CD4-positive, alpha-beta T cell treated with Interleukin-4 for 4 hours (primary cell): ENCODE measurements around the gene DPYSL3.
"Not testable (repeated sequence)": the region's sequence is repeated elsewhere in the genome, so short reads cannot be mapped to it uniquely, and the experiment has no call there.

Experiments used
- DNase-seq: peaks from one replicate; pipeline ENCODE4 v3.0.0-alpha.2; 2020

The DPYSL3 gene

DNA sequence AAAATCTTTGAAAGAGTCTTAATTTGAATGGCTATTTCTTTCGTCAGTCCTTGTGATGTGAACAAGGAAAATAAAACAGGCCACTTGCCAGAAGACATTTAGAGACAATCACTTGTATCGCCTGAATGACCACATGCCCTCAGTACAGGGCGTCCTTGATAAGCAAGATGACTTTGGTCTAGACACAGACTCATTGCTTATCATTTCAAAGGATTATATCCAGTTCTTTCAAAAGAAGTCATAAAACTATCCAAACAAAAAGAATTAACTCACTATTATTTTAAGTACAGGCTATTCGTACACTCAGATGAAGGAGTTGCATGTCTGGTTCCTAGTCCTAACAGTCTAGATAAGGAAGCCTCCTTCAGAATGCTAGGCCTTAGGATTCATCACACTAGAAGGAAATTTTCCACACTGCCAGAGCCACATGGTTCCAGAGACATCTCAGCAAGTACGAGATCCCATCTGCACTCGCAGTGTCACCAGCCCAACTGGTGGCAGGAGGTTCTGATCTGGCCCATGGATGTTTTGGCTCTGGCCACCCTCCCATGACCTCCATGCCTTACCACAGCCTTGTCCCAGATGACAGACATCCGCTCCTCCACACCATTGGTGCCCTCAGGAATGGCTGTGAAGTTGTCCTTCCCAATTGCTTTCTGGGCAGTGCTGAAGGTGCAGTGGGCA is 109.6 kb downstream of the DPYSL3 start:
- no peak for DNase-seq

DNA sequence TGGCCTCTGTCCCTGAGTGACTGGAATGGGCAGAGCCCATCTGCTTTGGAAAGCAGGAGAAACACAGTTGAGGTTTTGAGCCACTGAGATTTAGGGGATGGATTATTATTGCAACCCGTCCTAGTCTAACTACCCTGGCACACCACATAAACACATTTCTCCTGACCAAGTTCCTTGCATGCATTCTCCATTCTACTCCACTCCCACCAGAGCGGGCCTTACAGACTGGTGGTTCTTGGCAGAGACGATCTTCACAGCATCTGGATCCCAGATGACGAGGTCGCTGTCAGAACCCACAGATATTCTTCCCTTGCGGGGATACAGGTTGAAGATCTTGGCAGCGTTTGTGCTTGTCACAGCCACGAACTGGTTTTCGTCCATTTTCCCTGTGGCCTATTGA is 111.0 kb downstream of the DPYSL3 start:
- no peak for DNase-seq

DNA sequence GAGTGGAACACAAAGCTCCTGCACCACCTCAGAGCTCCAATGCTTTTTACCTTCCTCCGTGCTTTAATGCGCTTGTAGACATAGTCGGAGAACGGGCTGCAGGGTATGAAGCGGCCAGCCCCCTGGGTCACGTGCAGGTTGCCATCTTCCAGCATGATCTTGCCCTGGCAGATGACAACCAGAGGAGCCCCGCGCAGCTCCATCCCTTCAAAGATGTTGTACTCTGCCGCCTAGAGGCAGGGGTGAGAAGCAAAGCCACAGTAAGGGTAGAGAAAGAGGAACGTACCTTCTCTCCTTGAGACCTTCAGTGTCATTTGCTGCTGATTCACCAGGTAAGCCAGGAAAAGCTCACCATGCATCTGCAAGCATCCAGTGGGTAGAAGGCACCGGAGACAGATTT is 112.3 kb downstream of the DPYSL3 start:
- no peak for DNase-seq

- no peak for DNase-seq
Measured at GRCh38 chr5:147396070-147396823, 113.6 kb downstream of the DPYSL3 start.

- no peak for DNase-seq
Measured at GRCh38 chr5:147393874-147394672, 115.8 kb downstream of the DPYSL3 start.

- DNase-seq, result no peak
Measured at GRCh38 chr5:147391781-147392180, 118.1 kb downstream of the DPYSL3 start.

- DNase-seq, result no peak
Measured at GRCh38 chr5:147390654-147391225, 119.1 kb downstream of the DPYSL3 start.

- no peak for DNase-seq
Measured at GRCh38 chr5:147388184-147389108, 121.4 kb downstream of the DPYSL3 start.

DNA sequence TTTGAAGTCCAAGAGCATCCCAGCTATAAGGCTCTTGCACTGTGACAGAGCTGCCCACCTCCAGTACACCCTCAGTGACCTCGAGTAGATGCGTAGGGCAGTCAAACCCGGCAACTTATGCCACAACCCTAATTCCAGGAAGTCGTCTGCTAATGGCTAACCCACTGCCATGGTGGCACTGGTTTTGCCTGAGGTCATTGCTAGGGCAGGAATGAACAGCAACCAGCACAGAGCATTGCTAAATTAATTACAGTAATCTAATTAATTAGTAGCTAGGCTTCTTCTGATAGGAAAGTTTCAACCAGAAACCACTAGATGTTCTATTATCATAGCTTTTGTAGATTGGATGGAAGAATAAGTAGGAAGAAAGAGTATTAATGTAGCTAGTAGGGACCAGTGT is 122.8 kb downstream of the DPYSL3 start:
- no peak for DNase-seq

- DNase-seq, result no peak
Measured at GRCh38 chr5:147384346-147385193, 125.3 kb downstream of the DPYSL3 start.

DNA sequence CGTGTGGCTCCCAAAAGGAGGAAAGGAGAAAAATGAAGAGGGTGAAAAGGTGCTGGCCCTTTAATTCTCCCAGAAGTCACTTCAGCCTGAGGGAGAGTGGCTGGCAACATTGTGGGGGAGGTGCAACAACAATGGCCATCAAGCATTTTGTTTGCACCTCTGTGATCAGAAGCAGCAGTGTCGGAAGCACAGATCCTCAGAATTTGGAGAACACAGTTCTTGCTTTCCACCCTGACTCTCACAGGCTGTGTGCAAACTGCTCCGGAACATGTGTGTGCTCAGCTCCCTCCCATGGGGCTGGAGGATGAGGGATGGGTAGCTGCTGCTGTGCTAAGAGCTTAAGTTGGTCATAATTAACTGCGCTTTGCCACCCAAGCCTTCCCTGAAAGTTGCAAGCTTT is 127.1 kb downstream of the DPYSL3 start:
- DNase-seq, result no peak

DNA sequence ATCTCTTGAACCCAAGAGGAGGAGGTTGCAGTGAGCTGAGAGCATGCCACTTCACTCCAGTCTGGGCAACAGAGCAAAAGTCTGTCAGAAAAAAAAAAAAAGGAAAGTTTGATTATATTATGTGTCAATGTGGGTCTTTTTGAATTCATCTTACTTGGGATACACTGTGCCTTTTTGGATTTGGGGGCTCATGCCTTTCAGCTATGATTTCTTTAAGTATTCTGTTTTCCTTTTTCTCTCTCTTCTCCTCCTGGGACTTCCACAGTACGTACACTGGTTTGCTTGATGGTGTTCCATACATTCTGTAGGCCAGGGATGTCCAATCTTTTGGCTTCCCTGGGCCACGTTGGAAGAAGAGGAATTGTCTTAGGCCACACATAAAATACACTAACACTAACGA is 128.3 kb downstream of the DPYSL3 start:
- no peak for DNase-seq

DNA sequence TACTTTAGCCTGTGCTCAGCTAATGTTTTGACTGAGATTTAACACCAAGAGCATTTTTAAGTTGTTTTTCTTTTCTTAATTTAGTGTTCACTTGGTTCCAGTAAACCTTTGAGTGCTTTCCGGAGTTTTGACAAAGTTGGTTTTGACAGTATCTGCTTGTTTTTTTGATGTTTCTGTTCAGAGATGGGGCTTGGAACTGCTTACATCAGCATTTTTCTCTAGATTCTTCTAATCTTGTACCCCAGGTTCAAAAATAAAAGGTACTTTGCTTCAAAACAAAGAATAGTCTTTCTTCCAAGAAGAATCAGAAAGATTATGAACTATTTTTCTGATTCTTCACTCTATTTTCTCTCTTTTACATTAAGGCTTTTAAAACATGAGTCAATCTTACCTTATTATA is 132.2 kb downstream of the DPYSL3 start:
- DNase-seq, result no peak

DNA sequence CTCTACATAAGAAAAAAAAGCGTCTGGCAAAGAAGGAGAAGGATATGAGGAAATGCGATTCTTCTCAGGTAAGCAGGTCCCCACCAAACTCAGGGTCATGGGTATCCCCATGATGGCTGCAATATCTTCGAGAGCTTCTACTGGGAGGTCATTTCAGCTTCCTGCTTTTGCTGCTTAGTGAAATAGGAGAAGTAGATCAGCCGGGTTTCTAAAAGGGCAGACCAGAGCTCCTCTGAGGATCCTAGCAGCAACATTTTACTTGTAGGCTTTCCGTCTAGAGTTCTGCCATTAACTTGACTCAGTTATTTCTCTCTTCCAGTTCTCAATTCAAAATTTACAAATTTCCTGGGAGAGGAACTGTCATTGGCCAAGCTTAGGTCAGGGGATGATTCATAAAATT is 134.7 kb downstream of the DPYSL3 start:
- no peak for DNase-seq

- no peak for DNase-seq
Measured at GRCh38 chr5:147373328-147373727, 136.5 kb downstream of the DPYSL3 start.

DNA sequence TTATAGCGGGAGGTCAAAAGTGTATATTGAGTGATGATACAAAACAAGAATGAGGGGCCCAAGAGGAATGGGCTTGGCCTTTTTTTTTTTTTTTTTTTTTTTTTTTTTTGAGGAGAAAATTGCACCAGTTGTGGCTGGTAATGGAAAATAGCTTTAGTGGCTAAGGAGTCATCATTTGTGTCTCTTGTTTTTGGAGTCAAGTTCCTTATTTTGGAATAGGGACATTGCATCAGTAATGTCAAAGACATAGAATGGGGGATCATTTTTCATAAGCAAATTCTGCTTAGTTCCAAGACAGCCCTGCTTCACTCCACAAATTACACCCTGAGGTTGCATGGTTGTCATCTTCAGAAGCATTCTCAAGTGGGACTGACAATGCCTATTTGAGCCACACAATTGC is 137.7 kb downstream of the DPYSL3 start:
- DNase-seq, result no peak

- DNase-seq, result no peak
Measured at GRCh38 chr5:147371290-147371689, 138.6 kb downstream of the DPYSL3 start.

- no peak for DNase-seq
Measured at GRCh38 chr5:147369742-147370374, 140.0 kb downstream of the DPYSL3 start.

DNA sequence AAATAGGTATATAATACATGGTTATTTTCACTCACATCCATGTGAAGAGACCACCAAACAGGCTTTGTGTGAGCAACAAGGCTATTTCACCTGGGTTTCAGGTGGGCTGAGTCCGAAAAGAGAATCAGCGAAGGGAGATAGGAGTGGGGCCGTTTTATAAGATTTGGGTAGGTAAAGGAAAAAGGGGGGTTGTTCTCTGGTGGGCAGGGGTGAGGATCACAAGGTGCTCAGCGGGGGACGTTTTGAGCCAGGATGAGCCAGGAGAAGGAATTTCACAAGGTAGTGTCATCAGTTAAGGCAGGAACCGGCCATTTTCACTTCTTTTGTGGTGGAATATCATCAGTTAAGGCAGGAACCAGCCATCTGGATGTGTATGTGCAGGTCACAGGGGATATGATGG is 142.5 kb downstream of the DPYSL3 start:
- DNase-seq, result not testable (repeated sequence)

GRCh38 chr5:147361441-147362175 is 148.3 kb downstream of the DPYSL3 start:
- no peak for DNase-seq
